Measurements from ENCODE around the gene LAGE3. TPM values are rescaled to one million over a fixed set of nuclear protein-coding genes. Genes with fewer than 3 reads are reported as not detected.
"Not testable (repeated sequence)": the region's sequence is repeated elsewhere in the genome, so short reads cannot be mapped to it uniquely, and the experiment has no call there.

The LAGE3 gene
- total RNA-seq, 1 donor from 2014 or later: 8.8 TPM

DNA sequence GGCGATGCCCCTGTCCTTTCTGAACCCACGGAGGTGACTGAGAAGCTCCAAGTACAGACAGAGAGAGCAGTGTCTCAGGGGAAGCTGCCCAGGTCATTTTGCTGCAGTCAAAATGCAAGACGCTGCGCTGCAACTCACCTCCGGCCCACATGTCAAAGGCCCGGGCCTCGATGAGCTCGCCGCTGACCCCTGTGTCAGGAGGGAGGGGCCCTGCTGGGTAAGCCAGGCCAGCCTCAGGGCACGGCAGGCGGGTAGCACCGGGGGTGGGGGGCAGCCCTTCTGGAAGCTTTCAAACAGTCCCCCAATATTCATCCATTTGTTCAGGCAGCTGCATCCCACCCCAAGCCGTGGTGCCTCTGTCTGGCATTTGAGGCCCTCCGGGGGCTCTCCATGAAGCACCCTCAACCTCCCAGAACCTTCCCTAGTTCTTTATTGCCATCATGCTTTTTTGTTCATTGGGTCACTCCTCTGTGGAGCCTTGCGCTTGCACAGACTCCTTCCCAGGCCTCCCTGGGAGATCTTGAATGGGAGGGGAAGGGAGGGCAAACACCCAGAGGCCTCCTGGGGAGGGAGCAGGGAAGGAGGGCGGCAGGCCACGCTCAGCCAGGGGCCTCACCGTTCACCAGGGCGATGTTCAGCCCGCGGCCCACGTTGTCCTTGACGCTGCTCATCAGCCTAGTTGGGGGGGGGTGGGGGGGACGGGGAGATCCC, 28.7 kb upstream of the LAGE3 start:
- H3K4me1 Mint-ChIP-seq (ENCODE audit: low read depth, unreplicated experiment): no peaks in the 10 kb centered on the region
- peaks cover 2% of the 10 kb centered on the region for H3K9me3 Mint-ChIP-seq (ENCODE audit: unreplicated experiment)

GRCh38 chrX:154506483-154507332, 27.6 kb upstream of the LAGE3 start:
- Mint-ChIP-seq H3K36me3 (ENCODE audit: unreplicated experiment) (peaks cover 9% of the 10 kb centered on the region), H3K27me3 (ENCODE audit: unreplicated experiment) (peaks cover 3% of the 10 kb centered on the region), H3K4me1 (ENCODE audit: low read depth, unreplicated experiment) (no peaks in the 10 kb centered on the region), H3K27ac (ENCODE audit: unreplicated experiment) (no peak overlapping the region), H3K9me3 (ENCODE audit: unreplicated experiment) (peaks cover 2% of the 10 kb centered on the region), H3K4me3 (ENCODE audit: unreplicated experiment) (no peak overlapping the region)
- TF ChIP-seq, protein P1, sequence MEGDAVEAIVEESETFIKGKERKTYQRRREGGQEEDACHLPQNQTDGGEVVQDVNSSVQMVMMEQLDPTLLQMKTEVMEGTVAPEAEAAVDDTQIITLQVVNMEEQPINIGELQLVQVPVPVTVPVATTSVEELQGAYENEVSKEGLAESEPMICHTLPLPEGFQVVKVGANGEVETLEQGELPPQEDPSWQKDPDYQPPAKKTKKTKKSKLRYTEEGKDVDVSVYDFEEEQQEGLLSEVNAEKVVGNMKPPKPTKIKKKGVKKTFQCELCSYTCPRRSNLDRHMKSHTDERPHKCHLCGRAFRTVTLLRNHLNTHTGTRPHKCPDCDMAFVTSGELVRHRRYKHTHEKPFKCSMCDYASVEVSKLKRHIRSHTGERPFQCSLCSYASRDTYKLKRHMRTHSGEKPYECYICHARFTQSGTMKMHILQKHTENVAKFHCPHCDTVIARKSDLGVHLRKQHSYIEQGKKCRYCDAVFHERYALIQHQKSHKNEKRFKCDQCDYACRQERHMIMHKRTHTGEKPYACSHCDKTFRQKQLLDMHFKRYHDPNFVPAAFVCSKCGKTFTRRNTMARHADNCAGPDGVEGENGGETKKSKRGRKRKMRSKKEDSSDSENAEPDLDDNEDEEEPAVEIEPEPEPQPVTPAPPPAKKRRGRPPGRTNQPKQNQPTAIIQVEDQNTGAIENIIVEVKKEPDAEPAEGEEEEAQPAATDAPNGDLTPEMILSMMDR (IDR thresholded peaks at IDR 0.05; ENCODE audit: partially characterized antibody, unreplicated experiment): no peak
- no peak for DNase-seq

More for the DNA sequence above, 28.7 kb upstream of the LAGE3 start:
- DNase-seq: no peak
- no peak overlapping the region for H3K27ac Mint-ChIP-seq (ENCODE audit: unreplicated experiment)
- peaks cover 9% of the 10 kb centered on the region for H3K36me3 Mint-ChIP-seq (ENCODE audit: unreplicated experiment)
- TF ChIP-seq, protein P1 (IDR thresholded peaks at IDR 0.05; ENCODE audit: partially characterized antibody, unreplicated experiment): no peak
- H3K27me3 Mint-ChIP-seq (ENCODE audit: unreplicated experiment): peaks cover 3% of the 10 kb centered on the region
- H3K4me3 Mint-ChIP-seq (ENCODE audit: unreplicated experiment): no peak overlapping the region

- TF ChIP-seq, protein P1 (IDR thresholded peaks at IDR 0.05; ENCODE audit: partially characterized antibody, unreplicated experiment): no peak
- H3K4me3 Mint-ChIP-seq (ENCODE audit: unreplicated experiment): no peak overlapping the region
- H3K36me3 Mint-ChIP-seq (ENCODE audit: unreplicated experiment): peaks cover 9% of the 10 kb centered on the region
- no peaks in the 10 kb centered on the region for H3K4me1 Mint-ChIP-seq (ENCODE audit: low read depth, unreplicated experiment)
- peaks cover 5% of the 10 kb centered on the region for H3K27me3 Mint-ChIP-seq (ENCODE audit: unreplicated experiment)
- no peak overlapping the region for H3K27ac Mint-ChIP-seq (ENCODE audit: unreplicated experiment)
- peaks cover 4% of the 10 kb centered on the region for H3K9me3 Mint-ChIP-seq (ENCODE audit: unreplicated experiment)
- DNase-seq: no peak
These were observed 26.7 kb upstream of the LAGE3 start for GRCh38 chrX:154505734-154506133.

DNA sequence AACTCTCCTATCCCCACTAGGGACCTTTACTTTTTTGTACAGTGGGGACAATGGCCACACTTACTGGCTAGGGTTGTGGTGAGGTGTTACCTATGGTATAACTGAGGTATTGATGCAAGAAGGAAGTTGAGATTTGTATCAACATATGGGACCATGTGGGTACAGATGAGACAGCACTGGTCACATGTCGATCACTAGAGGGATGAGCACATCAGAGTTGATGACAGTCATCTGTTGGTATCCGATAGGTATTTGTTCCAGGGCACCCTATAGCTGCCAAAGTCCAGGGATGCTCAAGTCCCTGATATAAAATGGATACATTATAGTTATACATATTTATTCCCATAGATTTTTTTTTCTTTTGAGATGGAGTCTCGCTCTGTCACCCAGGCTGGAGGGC, 23.9 kb upstream of the LAGE3 start:
- Mint-ChIP-seq H3K27me3 (ENCODE audit: unreplicated experiment) (peaks cover 2% of the 10 kb centered on the region), H3K4me3 (ENCODE audit: unreplicated experiment) (no peak overlapping the region), H3K27ac (ENCODE audit: unreplicated experiment) (no peak overlapping the region), H3K36me3 (ENCODE audit: unreplicated experiment) (no peaks in the 10 kb centered on the region), H3K4me1 (ENCODE audit: low read depth, unreplicated experiment) (no peaks in the 10 kb centered on the region), H3K9me3 (ENCODE audit: unreplicated experiment) (peaks cover 4% of the 10 kb centered on the region)
- DNase-seq: no peak
- TF ChIP-seq, protein P1 (IDR thresholded peaks at IDR 0.05; ENCODE audit: partially characterized antibody, unreplicated experiment): no peak

DNA sequence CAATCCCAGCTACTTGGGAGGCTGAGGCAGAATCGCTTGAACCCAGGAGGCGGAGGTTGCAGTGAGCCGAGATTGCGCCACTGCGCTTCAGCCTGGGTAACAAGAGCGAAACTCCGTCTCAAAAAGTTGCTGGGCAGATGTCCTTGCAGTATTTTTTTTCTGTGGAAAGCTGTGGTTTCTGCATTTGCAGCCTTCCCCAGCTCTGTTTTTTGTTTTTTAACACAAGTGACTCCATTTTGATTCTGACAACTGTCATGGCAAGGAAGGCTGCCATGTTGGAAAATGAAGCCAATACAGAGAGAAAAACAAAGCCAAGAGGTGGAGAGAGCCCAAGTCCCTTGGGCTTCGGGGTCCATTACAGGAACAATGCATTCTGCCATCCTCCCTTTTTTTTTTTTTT, 23.0 kb upstream of the LAGE3 start:
- Mint-ChIP-seq H3K36me3 (ENCODE audit: unreplicated experiment) (no peaks in the 10 kb centered on the region), H3K4me1 (ENCODE audit: low read depth, unreplicated experiment) (no peaks in the 10 kb centered on the region), H3K4me3 (ENCODE audit: unreplicated experiment) (no peak overlapping the region), H3K9me3 (ENCODE audit: unreplicated experiment) (peaks cover 4% of the 10 kb centered on the region), H3K27me3 (ENCODE audit: unreplicated experiment) (peaks cover 2% of the 10 kb centered on the region), H3K27ac (ENCODE audit: unreplicated experiment) (no peak overlapping the region)
- TF ChIP-seq, protein P1 (IDR thresholded peaks at IDR 0.05; ENCODE audit: partially characterized antibody, unreplicated experiment): no peak
- DNase-seq: no peak

DNA sequence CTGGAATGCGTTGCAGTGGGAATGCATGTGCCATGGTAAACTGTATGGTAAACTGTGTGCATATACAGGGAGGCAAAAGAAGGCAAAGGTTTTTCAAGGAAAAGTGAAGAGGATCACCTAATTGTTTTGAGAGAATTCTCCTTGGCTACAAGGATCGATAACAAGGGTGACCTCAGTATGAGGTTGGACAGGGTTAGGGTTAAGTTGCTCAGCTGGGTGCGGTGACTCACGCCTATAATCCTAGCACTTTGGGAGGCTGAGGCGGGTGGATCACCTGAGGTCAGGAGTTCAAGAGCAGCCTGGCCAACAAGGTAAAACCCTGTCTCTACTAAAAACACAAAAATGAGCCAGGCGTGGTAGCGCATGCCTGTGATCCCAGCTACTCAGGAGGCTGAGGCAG, 22.3 kb upstream of the LAGE3 start:
- DNase-seq; H3K9me3 Mint-ChIP-seq (ENCODE audit: unreplicated experiment); H3K27ac Mint-ChIP-seq (ENCODE audit: unreplicated experiment); H3K4me1 Mint-ChIP-seq (ENCODE audit: low read depth, unreplicated experiment); H3K36me3 Mint-ChIP-seq (ENCODE audit: unreplicated experiment); H3K27me3 Mint-ChIP-seq (ENCODE audit: unreplicated experiment); H3K4me3 Mint-ChIP-seq (ENCODE audit: unreplicated experiment): not testable (repeated sequence)

DNA sequence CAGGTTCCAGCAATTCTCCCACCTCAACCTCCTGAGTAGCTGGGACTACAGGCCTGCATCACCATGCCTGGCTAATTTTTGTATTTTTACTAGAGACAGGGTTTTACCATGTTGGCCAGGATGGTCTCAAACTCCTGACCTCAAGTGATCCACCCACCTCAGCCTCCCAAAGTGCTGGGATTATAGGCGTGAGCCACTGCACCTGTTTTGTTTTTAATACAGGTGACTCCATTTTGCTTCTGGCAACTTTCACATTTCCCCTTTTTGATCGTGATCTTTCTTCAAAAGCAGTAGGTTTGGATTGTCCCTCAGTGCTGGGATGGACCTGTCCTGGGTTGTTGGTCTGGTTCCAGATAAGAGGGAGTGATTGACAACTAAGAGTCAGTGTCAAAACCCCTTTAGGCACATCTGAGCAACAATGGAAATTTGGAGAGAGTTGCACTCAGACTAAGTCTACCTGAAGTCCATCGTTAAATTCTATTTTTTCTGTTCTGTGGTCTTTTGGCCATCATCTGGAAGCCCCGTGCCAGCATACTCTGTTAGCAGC, 17.6 kb upstream of the LAGE3 start:
- not testable (repeated sequence) for H3K36me3 Mint-ChIP-seq (ENCODE audit: unreplicated experiment); H3K4me1 Mint-ChIP-seq (ENCODE audit: low read depth, unreplicated experiment); H3K27me3 Mint-ChIP-seq (ENCODE audit: unreplicated experiment); H3K4me3 Mint-ChIP-seq (ENCODE audit: unreplicated experiment); H3K27ac Mint-ChIP-seq (ENCODE audit: unreplicated experiment); H3K9me3 Mint-ChIP-seq (ENCODE audit: unreplicated experiment); DNase-seq

Data from glutamatergic neuron (in vitro differentiated cells).